ENCODE measurements around the gene KCNJ1.

KCNJ1 gene

DNA sequence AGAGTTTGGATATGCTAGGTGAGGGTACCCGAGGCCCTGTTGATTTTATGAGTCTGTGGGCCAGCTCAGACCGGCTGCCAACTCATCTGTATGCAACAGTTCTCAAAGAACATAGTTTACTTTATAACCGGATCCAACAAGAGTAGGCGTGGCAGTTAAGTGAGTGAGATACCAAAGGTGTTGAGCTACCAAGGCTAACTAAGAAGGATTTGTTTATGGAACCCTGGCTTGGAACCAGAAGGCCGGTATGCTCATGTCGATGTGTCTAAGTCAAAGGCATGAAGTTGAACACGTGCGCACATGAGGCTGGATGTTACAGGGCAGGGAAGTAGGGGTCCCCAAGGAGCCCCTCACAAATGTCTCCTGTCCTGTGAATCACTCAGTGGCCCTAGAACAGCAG, at the start of gene KCNJ1:
Gene KCNJ1, minus strand, starts transcription at position 20 of the 400 bp plus-strand sequence. CDS start 27,053 bp downstream, outside the sequence.
- no peak for DNase-seq

DNA sequence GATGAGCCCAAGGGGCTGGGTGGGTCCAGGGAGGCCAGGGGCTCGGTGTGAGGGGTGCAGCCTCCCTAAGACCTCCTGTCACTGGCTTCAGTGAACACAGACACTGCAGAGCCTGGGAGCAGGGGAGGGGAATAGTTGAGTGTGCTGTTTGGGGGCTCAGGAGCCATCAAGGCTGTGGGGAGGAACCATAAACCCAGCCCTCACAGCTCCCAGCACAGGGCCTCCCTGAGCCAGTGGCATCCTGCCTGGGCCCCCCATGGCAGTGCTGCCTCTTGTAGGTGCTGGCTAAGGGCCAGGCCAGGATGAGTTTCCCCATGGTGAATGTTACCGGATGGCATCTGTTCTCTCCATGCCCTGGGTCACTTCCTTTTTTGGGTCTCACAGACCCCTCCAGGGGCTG, 49.6 kb upstream of the KCNJ1 start:
- DNase-seq = no peak

DNA sequence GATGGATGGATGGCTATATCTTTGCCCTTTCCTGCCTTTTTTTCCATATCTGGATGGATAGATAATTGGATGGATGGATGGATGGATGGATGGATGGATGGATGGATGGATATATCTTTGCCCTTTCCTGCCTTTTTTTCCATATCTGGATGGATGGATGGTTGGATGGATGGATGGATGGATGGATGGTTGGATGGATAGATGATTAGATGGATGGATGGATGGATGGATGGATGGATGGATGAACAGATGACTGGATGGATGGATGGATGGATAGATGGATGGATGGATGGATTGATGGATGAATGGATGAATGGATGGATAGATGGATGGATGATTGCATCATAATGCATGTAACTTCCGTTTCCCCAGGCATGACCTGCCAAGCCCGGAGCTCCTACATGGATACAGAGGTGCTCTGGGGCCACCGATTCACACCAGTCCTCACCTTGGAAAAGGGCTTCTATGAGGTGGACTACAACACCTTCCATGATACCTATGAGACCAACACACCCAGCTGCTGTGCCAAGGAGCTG, 49.0 kb upstream of the KCNJ1 start:
- DNase-seq = no peak

- no peak for DNase-seq
Measured at GRCh38 chr11:128915149-128915521, 48.0 kb upstream of the KCNJ1 start.

- DNase-seq = no peak
Measured at GRCh38 chr11:128914216-128915148, 47.4 kb upstream of the KCNJ1 start.

DNA sequence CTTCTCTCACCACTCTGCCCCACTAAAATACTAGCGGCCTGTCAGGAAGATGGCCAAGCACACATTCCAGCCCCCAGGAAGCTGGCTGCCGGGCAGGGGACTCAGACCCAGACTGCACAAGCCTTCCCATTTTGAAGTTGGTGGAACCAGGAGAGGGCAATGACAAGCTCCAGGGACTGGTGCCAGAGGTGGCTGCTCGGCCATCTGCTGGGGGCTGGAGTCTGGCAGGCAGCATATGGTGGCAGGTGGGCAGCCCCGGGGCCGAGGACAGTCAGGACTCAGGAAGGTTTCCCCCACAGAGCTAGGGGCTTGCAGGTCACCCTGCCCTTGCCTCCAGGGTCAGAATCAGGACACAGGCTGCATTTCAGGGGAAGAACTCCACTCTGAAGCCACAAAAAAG, 46.7 kb upstream of the KCNJ1 start:
- no peak for DNase-seq

- DNase-seq = no peak
Measured at GRCh38 chr11:128911701-128912100, 44.6 kb upstream of the KCNJ1 start.

- no peak for DNase-seq
Measured at GRCh38 chr11:128911239-128911638, 44.1 kb upstream of the KCNJ1 start.

GRCh38 chr11:128910576-128910975, 43.5 kb upstream of the KCNJ1 start:
- no peak for DNase-seq

DNA sequence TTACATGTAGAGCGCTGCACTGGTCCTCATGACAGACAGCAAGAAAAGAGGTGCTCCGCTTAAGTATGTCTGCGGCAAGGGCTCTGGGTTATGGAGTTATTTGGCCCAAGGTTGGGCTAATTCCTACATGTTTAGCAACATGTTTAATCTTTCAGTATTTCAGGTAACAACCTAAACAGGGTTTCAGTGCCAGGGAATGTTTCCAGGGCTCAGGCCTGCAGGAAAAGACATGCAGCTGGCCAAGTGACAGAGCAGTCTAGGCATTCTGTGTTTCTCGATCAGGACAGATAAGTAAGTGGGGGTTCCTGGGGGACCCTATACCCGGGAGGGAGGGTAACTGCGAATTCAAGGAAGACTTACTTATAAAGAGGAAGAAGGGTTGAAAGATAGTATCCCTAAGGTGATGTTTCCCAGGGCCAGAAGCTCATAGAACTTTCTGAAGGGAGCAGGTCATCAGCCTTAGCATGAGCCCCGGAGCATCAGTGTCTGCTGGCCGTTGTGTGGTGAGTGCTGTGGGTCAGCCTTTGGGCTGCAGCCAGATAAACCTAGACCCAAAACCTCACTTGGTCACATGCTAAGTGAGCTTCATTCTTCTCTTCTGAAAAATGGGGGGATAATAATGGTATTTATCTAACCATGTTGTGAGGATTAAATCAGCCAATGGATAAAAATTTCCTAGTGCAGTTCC, 42.5 kb upstream of the KCNJ1 start:
- DNase-seq = no peak

GRCh38 chr11:128908391-128909246, 41.5 kb upstream of the KCNJ1 start:
- peak; percentile 56 for DNase-seq

- DNase-seq = no peak
Measured at GRCh38 chr11:128907585-128907984, 40.5 kb upstream of the KCNJ1 start.

- DNase-seq = no peak
Measured at GRCh38 chr11:128906185-128907050, 39.3 kb upstream of the KCNJ1 start.

GRCh38 chr11:128905345-128906184, 38.5 kb upstream of the KCNJ1 start:
- DNase-seq = peak; percentile 32

DNA sequence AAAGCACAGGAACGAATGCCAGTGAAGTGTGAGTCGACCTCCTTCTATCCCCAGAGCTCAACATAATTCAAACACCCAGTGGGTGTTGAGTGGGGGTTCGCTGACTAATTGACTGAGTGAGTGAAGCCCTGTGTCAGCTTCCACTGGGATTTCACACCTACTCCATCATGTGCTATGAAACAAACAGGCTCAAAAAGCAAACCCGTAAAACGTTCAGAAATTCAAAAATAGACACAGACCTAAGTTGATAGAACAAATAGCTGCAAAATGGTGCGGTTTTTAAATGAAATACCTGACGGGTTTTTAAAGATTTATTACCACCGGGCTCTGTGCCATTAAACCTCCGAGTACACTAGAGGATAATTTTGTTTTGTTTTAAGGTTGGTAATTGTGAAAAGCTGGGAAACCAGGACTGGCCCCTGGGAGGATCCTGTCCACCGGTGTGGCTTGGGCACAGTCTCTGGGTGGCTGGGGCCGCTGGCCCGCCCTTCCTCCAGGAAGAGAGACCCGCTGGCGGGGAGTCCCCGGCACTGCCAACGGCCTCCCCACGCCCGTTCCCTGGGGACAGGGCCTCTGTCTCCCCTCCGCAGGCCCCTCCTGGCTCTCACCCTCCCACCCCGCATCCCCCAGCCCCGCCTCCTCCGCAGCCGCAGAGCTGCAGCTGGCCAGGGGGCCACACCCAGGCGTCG, 37.7 kb upstream of the KCNJ1 start:
- peak; percentile 79 for DNase-seq

DNA sequence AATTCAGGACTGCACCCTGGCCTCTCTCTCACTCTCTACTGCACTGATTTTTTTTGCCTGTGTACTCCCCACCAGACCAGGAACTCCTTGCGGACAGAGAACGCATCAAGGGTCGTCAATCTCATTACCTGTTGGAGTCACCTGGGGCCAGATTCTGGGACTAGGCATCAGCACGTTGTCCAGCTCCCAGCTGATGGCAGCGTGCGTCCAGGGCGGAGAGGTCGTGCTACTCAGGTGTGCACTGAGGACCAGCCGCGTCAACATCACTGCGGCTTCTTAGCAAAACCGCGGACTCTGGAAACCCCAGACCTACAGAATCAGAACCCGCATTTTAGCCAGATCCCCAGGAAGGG, 37.2 kb upstream of the KCNJ1 start:
- DNase-seq = no peak

DNA sequence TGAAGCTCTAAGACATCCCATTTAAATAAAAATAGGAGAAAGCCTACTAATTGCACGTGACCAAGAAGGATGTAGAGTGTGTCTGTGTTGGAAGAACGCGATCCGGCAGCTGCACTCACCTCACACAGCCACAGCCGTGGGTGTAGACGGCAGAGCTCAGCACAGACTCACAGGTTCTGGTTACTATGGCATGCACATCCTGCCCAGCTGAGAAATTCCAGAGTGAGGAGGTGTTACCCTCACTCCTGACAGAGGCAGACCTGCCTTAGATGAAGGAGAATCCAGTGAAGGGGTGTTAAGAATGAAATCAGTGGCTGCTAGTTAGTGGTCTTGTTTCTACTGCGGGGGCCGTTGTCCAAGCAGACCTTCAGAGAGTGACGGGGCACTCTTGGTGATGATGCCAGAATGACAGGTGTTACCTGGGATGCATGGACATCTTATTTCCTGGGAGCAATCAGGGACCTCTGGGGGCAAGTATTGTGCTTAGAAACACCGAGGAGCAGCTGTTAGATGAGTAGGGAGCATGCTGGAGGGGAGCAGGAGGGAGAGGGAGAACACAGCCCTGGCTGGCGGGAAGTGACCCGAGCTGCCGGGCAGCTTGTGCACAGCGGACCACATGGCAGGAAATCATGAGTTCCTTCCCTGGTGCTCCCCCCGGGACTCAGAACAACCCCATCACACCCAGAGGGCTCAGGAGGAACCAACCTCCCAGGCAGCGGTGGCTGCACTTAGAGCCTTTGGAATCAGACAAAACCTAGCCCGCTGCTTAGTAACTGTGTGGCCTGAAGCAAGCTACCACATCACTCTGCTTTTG, 36.4 kb upstream of the KCNJ1 start:
- DNase-seq = peak; percentile 46

DNA sequence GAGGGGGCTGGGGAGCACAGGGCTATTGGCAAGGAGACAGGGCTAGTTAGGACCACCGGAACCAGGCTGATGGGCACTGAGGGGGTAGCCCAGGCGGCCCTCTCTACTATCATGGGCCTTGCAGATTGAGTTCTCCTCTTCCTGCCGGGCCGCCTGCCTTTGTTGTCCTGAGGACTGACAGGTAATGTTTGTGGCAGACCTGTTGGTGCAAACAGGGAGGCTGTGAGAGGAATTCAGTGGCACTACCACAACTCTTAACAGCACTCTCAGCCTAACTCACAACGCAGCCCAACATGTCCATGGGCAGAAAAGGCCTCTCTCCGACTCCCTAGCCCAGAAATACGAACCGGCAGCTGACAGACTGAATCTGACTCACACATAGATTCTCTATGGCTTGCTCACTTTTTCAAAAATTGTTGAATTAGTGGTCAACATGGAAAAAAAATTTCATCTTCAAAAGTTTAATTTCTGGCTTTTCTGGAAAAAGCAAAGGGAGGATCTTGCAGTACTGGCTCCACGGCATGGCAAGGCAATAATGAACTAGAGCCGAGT, 35.5 kb upstream of the KCNJ1 start:
- DNase-seq = peak; percentile 74

Data from fibroblast of skin of right quadriceps (primary cell).